GM21360 (cell line): ENCODE results near the gene SNAP47.

Source experiments
- ATAC-seq: cut with Tn5 transposase; IDR thresholded peaks from one replicate; pipeline ENCODE4 v1.9.1; 2021; ENCODE audit warnings: mild to moderate bottlenecking, moderate library complexity; ENCODE audit not compliant: unreplicated experiment

Gene SNAP47

GRCh38 chr1:227766653-227767277, 31.5 kb downstream of the SNAP47 start:
- ATAC-seq = no peak

- no peak for ATAC-seq
Observed at GRCh38 chr1:227767401-227768124, 32.3 kb downstream of the SNAP47 start.

- ATAC-seq = no peak
Observed at GRCh38 chr1:227768125-227768439, 32.8 kb downstream of the SNAP47 start.

- no peak for ATAC-seq
Observed at GRCh38 chr1:227768640-227769039, 33.4 kb downstream of the SNAP47 start.

GRCh38 chr1:227769047-227769935, 34.1 kb downstream of the SNAP47 start:
- no peak for ATAC-seq

GRCh38 chr1:227769936-227770494, 34.8 kb downstream of the SNAP47 start:
- ATAC-seq = no peak

- ATAC-seq = no peak
Observed at GRCh38 chr1:227770812-227771211, 35.6 kb downstream of the SNAP47 start.

GRCh38 chr1:227771326-227771725, 36.1 kb downstream of the SNAP47 start:
- ATAC-seq = no peak

- no peak for ATAC-seq
Observed at GRCh38 chr1:227771771-227772170, 36.5 kb downstream of the SNAP47 start.

- no peak for ATAC-seq
Observed at GRCh38 chr1:227773558-227773957, 38.3 kb downstream of the SNAP47 start.

- no peak for ATAC-seq
Observed at GRCh38 chr1:227774051-227774731, 39.0 kb downstream of the SNAP47 start.

- ATAC-seq = no peak
Observed at GRCh38 chr1:227774821-227775661, 39.8 kb downstream of the SNAP47 start.

GRCh38 chr1:227775841-227776240, 40.6 kb downstream of the SNAP47 start:
- ATAC-seq = no peak

GRCh38 chr1:227776331-227776771, 41.1 kb downstream of the SNAP47 start:
- ATAC-seq = no peak

GRCh38 chr1:227777156-227777555, 41.9 kb downstream of the SNAP47 start:
- ATAC-seq = no peak

- ATAC-seq = no peak
Observed at GRCh38 chr1:227777646-227778045, 42.4 kb downstream of the SNAP47 start.

- no peak for ATAC-seq
Observed at GRCh38 chr1:227778401-227778947, 43.2 kb downstream of the SNAP47 start.

- no peak for ATAC-seq
Observed at GRCh38 chr1:227779021-227779441, 43.8 kb downstream of the SNAP47 start.

GRCh38 chr1:227779685-227780084, 44.5 kb downstream of the SNAP47 start:
- no peak for ATAC-seq
